K562 (cell line): Measurements from ENCODE around the gene RIN3. TPM values are rescaled to one million over a fixed set of nuclear protein-coding genes. Genes with fewer than 3 reads are reported as not detected.

Source experiments
- BMI1 ChIP-seq: fragments of 150-350 bp; IDR thresholded peaks from 2 replicates; pipeline ENCODE4 v1.6.1; 2014; ENCODE audit warnings: low read length
- EGR1 ChIP-seq: fragments of 450-650 bp; conservative IDR thresholded peaks from 2 replicates; pipeline ENCODE4 v1.6.1; 2017; ENCODE audit warnings: mild to moderate bottlenecking
- FOXP1 ChIP-seq: sonication (generic); formaldehyde crosslinking; IDR thresholded peaks from 2 replicates; pipeline ENCODE4 v1.8.0; 2022; ENCODE audit warnings: mild to moderate bottlenecking, missing genetic modification reagents
- HSF4 ChIP-seq: fragments of 250-450 bp; sonication (Bioruptor Pico); IDR thresholded peaks from 2 replicates; pipeline ENCODE4 v2.1.2; 2022; ENCODE audit warnings: mild to moderate bottlenecking, moderate library complexity, borderline replicate concordance
- PHTF2 ChIP-seq: fragments of 250-450 bp; sonication (Bioruptor Pico); IDR thresholded peaks from 2 replicates; pipeline ENCODE4 v1.5.0; 2021; ENCODE audit warnings: mild to moderate bottlenecking
- SIN3B ChIP-seq: fragments of 450-650 bp; IDR thresholded peaks from 2 replicates; pipeline ENCODE4 v1.6.1; 2017; ENCODE audit warnings: low read depth, mild to moderate bottlenecking, moderate library complexity
- SMAD3 ChIP-seq: fragments of 450-650 bp; formaldehyde crosslinking; conservative IDR thresholded peaks from 2 replicates; pipeline ENCODE4 v1.4.0; 2020; ENCODE audit warnings: mild to moderate bottlenecking
- XRCC4 ChIP-seq: IDR thresholded peaks from one replicate; pipeline ENCODE4 v1.6.1; 2011; ENCODE audit not compliant: insufficient read depth, insufficient read length; ENCODE audit errors: extremely low read depth
- polyA plus RNA-seq, 8 experiments: library from polyadenylated mRNA; depleted of rRNA in 4 of 8; stranded (reverse) in 5 of 8; unstranded in 3 of 8; fragments of >200 nt; fragmentation: Nextera tagmentation in 2 of 8; fragmentation: Illumina TruSeq in 1 of 8; extraction: Ambion mirVana in 2 of 8; extraction: Trizol in 1 of 8; gene quantifications; 2 replicates each; pipeline versions ENCODE4 v1.2.1 to v1.2.3, GENCODE V29; 2011 to 2014; ENCODE audit warnings: inconsistent platforms in 1 of 8, missing spikeins in 1 of 8
- total RNA-seq, 7 experiments: library from RNA; depleted of rRNA in 6 of 7; stranded (reverse); fragments of >200 nt in 6 of 7; fragmentation: Illumina TruSeq in 2 of 7; extraction: Trizol in 2 of 7; gene quantifications; 2 replicates each; pipeline versions ENCODE4 v1.2.1 to v1.2.3, GENCODE V29; 2011 to 2021; ENCODE audit warnings: low replicate concordance in 1 of 7
- TF ChIP-seq, protein P1 (sequence below): fragments of 250-450 bp; sonication (Bioruptor Pico); IDR thresholded peaks from 2 replicates; pipeline ENCODE4 v1.5.0; 2021; ENCODE audit warnings: mild to moderate bottlenecking, borderline replicate concordance
- TF ChIP-seq, protein P2 (sequence below): IDR thresholded peaks from 2 replicates; pipeline ENCODE4 v1.6.1; 2011; ENCODE audit warnings: borderline replicate concordance, low read depth, mild to moderate bottlenecking, moderate library complexity, low read length; ENCODE audit not compliant: insufficient read depth, poor library complexity, severe bottlenecking
- TF ChIP-seq, protein P3 (sequence below): fragments of 450-650 bp; formaldehyde crosslinking; IDR thresholded peaks from 2 replicates; pipeline ENCODE4 v1.4.0; 2022; ENCODE audit warnings: missing genetic modification characterization

Gene RIN3
- total and polyA plus RNA-seq, 9 of the 15 experiments (the other 6 are each of a cell fraction or from before 2014, with no cell fraction given) = 0.01 to 0.49 (median 0.08) TPM; not detected in 5

DNA sequence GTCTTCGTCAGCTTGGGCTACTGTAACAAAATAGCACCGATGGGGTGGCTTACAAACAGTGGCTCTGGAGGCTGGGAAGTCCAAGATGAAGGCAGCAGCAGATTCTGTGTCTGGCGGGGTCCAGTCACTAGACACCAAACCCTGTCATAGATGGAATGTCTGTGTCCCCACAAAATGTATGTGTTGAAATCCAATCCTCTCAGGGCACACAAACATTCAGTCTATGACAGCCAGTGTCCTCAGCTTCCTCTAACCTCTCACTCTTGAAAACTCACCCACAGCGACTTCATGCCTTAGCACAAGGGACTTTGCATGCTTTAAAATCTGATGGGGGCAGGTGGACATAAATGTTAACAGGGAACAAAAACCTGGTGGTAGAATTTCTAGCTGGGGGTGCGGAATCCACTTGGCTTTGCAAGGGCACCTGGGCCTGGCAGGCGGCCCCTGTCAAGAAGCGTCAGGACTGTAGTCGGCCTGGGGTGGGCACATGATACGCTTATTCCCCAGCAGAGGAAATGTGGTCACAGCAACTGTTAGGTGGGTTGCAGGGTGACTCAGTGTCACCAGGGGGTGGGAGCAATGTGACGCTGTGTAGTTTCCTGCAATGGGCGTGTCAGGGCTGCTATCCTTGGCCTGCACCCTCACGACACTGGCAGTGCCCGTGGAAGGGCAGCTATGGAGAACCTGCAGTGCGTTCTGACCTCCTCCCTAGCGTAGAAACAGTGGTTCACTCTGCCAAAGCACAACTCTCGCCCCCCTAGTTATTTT is 17.7 kb downstream of the RIN3 start (continued):
- TF ChIP-seq FOXP1 (no peak), XRCC4 (no peak), SMAD3 (CRISPR knock-in tag) (no peak), SIN3B (no peak), PHTF2 (CRISPR knock-in tag) (no peak), HSF4 (no peak), BMI1 (no peak), EGR1 (no peak)
- TF ChIP-seq, protein P1, sequence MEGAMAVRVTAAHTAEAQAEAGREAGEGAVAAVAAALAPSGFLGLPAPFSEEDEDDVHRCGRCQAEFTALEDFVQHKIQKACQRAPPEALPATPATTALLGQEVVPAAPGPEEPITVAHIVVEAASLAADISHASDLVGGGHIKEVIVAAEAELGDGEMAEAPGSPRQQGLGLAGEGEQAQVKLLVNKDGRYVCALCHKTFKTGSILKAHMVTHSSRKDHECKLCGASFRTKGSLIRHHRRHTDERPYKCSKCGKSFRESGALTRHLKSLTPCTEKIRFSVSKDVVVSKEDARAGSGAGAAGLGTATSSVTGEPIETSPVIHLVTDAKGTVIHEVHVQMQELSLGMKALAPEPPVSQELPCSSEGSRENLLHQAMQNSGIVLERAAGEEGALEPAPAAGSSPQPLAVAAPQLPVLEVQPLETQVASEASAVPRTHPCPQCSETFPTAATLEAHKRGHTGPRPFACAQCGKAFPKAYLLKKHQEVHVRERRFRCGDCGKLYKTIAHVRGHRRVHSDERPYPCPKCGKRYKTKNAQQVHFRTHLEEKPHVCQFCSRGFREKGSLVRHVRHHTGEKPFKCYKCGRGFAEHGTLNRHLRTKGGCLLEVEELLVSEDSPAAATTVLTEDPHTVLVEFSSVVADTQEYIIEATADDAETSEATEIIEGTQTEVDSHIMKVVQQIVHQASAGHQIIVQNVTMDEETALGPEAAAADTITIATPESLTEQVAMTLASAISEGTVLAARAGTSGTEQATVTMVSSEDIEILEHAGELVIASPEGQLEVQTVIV = no peak
- TF ChIP-seq, protein P2, sequence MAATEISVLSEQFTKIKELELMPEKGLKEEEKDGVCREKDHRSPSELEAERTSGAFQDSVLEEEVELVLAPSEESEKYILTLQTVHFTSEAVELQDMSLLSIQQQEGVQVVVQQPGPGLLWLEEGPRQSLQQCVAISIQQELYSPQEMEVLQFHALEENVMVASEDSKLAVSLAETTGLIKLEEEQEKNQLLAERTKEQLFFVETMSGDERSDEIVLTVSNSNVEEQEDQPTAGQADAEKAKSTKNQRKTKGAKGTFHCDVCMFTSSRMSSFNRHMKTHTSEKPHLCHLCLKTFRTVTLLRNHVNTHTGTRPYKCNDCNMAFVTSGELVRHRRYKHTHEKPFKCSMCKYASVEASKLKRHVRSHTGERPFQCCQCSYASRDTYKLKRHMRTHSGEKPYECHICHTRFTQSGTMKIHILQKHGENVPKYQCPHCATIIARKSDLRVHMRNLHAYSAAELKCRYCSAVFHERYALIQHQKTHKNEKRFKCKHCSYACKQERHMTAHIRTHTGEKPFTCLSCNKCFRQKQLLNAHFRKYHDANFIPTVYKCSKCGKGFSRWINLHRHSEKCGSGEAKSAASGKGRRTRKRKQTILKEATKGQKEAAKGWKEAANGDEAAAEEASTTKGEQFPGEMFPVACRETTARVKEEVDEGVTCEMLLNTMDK = no peak
- TF ChIP-seq, protein P3, sequence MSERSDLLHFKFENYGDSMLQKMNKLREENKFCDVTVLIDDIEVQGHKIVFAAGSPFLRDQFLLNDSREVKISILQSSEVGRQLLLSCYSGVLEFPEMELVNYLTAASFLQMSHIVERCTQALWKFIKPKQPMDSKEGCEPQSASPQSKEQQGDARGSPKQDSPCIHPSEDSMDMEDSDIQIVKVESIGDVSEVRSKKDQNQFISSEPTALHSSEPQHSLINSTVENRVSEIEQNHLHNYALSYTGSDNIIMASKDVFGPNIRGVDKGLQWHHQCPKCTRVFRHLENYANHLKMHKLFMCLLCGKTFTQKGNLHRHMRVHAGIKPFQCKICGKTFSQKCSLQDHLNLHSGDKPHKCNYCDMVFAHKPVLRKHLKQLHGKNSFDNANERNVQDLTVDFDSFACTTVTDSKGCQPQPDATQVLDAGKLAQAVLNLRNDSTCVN (CRISPR knock-in tag) = no peak
